Measurements from ENCODE around the gene MAGOHB.
"Not testable (repeated sequence)": the region's sequence is repeated elsewhere in the genome, so short reads cannot be mapped to it uniquely, and the experiment has no call there.

The MAGOHB gene

GRCh38 chr12:10611258-10611657 lies 2.2 kb downstream of the MAGOHB start:
- DNase-seq: not testable (repeated sequence)

GRCh38 chr12:10610188-10610587 lies 3.2 kb downstream of the MAGOHB start:
- DNase-seq: no peak

- peak; percentile 13 for DNase-seq
Observed at GRCh38 chr12:10607885-10608458, 5.4 kb downstream of the MAGOHB start.

- DNase-seq: peak; percentile 19
Observed at GRCh38 chr12:10601860-10602259, 11.5 kb downstream of the MAGOHB start.

GRCh38 chr12:10600988-10601387 lies 12.4 kb downstream of the MAGOHB start:
- no peak for DNase-seq

GRCh38 chr12:10595881-10596280 lies 17.5 kb downstream of the MAGOHB start:
- no peak for DNase-seq

- DNase-seq: no peak
Observed at GRCh38 chr12:10590966-10591365, 22.4 kb downstream of the MAGOHB start.

- no peak for DNase-seq
Observed at GRCh38 chr12:10584415-10584814, 29.0 kb downstream of the MAGOHB start.

- DNase-seq: no peak
Observed at GRCh38 chr12:10582704-10583103, 30.7 kb downstream of the MAGOHB start.

GRCh38 chr12:10582133-10582532 lies 31.3 kb downstream of the MAGOHB start:
- DNase-seq: not testable (repeated sequence)

GRCh38 chr12:10574307-10574706 lies 39.1 kb downstream of the MAGOHB start:
- no peak for DNase-seq

GRCh38 chr12:10572021-10572490 lies 41.4 kb downstream of the MAGOHB start:
- DNase-seq: not testable (repeated sequence)

- no peak for DNase-seq
Observed at GRCh38 chr12:10571141-10571540, 42.3 kb downstream of the MAGOHB start.

GRCh38 chr12:10567813-10568212 lies 45.6 kb downstream of the MAGOHB start:
- DNase-seq: no peak

- DNase-seq: no peak
Observed at GRCh38 chr12:10563966-10564365, 49.4 kb downstream of the MAGOHB start.

GRCh38 chr12:10563002-10563401 lies 50.4 kb downstream of the MAGOHB start:
- no peak for DNase-seq

- peak; percentile 38 for DNase-seq
Observed at GRCh38 chr12:10562306-10562933, 51.0 kb downstream of the MAGOHB start.

- no peak for DNase-seq
Observed at GRCh38 chr12:10559244-10559643, 54.2 kb downstream of the MAGOHB start.

GRCh38 chr12:10558789-10559188 lies 54.6 kb downstream of the MAGOHB start:
- no peak for DNase-seq

- DNase-seq: no peak
Observed at GRCh38 chr12:10558301-10558700, 55.1 kb downstream of the MAGOHB start.

GRCh38 chr12:10557766-10558165 lies 55.6 kb downstream of the MAGOHB start:
- DNase-seq: no peak

- DNase-seq: no peak
Observed at GRCh38 chr12:10557329-10557728, 56.1 kb downstream of the MAGOHB start.

- no peak for DNase-seq
Observed at GRCh38 chr12:10554756-10555481, 58.5 kb downstream of the MAGOHB start.

- no peak for DNase-seq
Observed at GRCh38 chr12:10554228-10554755, 59.1 kb downstream of the MAGOHB start.

Measured in activated CD4-positive, alpha-beta T cell treated with anti-CD3 and anti-CD28 coated beads, Interleukin-10, Interleukin-2, amounts not matched to agents 100 ng/mL and 50 ng/mL, durations not matched to agents 16 hours and 8 hours (primary cell).